ENCODE measurements around the gene NME7. TPM values are rescaled to one million over a fixed set of nuclear protein-coding genes. Genes with fewer than 3 reads are reported as not detected.

NME7 gene
- total RNA-seq, 4 donors from 2014 or later: 3.7 to 8.4 (median 5.5) TPM

DNA sequence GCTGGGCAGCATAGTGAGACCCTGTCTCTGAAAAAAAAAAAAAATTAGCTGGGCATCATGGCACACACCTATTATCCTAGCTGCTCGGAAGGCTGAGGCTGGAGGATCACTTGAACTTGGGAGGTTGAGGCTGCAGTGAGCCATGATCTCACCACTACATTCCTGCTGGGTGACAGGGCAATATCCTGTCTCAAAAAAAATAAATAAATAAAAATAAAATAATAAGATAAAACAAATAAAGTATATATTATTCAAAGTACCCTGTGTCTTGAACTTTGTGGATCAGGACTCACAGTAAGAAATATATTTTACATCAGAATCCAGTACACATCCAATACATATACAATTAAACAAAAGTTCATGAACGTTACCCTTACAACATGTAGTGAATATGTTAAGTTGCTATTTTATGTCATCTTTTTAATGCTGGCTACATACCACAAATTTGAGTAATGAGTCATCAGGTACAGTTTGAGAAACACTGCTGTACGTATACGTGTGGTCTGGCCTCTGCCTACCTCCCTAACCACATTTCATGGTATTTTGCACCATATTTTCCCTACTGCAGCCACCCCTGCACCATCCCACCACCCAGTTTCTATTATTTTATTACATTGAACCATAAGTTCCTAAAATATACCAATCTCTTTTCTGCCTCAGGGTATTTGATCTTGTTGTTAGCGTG, 4.4 kb downstream of the NME7 start:
- no peak overlapping the region for H3K4me3 ChIP-seq
- H3K27ac ChIP-seq: no peak overlapping the region
- intact Hi-C loops (cut with DNase I; ENCODE audit: low total_unique reads): no loop called here
- H3K36me3 ChIP-seq: no peaks in the 10 kb centered on the region
- H3K4me1 ChIP-seq: peaks cover 5 to 9% of the 10 kb centered on the region in 2 donors
- H3K9me3 ChIP-seq: no peaks in the 10 kb centered on the region
- no peak for TF ChIP-seq POLR2A (IDR thresholded peaks at IDR 0.05)
- TF ChIP-seq, protein P1, sequence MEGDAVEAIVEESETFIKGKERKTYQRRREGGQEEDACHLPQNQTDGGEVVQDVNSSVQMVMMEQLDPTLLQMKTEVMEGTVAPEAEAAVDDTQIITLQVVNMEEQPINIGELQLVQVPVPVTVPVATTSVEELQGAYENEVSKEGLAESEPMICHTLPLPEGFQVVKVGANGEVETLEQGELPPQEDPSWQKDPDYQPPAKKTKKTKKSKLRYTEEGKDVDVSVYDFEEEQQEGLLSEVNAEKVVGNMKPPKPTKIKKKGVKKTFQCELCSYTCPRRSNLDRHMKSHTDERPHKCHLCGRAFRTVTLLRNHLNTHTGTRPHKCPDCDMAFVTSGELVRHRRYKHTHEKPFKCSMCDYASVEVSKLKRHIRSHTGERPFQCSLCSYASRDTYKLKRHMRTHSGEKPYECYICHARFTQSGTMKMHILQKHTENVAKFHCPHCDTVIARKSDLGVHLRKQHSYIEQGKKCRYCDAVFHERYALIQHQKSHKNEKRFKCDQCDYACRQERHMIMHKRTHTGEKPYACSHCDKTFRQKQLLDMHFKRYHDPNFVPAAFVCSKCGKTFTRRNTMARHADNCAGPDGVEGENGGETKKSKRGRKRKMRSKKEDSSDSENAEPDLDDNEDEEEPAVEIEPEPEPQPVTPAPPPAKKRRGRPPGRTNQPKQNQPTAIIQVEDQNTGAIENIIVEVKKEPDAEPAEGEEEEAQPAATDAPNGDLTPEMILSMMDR (IDR thresholded peaks at IDR 0.05 in 4 of 5, conservative IDR thresholded peaks at IDR 0.05 in 1 of 5): no peak
- in situ Hi-C loops (cut with MboI; ENCODE audit: low sequenced_read_pairs in 4 of 4): loop anchor here in 2 of 4 donors (10.0 kb wide), 2 partner anchors 122 to 182 kb away; partner anchors contain the start of gene SLC19A2 (in 1 of the 2)
- ATAC-seq (no peak), DNase-seq (no peak)
- no peaks in the 10 kb centered on the region for H3K27me3 ChIP-seq

DNA sequence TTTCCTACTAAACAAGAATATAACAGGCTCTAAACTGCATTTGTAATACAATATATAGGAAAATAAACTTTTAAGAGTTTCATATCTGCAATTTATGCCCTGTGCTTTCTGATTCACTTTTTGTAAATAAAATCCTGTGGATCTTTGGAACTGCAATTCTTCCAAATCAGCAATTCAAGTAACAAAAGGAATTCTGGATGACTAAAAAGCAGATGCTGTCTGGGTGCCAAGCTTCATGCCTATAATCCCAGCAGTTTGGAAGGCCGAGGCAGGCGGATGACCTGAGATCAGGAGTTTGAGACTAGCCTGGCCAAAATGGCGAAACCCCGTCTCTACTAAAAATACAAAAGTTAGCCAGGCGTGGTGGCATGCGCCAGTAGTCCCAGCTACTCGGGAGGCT, 6.3 kb downstream of the NME7 start:
- no peak for TF ChIP-seq POLR2A (IDR thresholded peaks at IDR 0.05)
- TF ChIP-seq, protein P1 (IDR thresholded peaks at IDR 0.05 in 4 of 5, conservative IDR thresholded peaks at IDR 0.05 in 1 of 5): no peak
- no peaks in the 10 kb centered on the region for H3K4me1 ChIP-seq
- in situ Hi-C loops (cut with MboI; ENCODE audit: low sequenced_read_pairs in 4 of 4): loop anchor here in 2 of 4 donors (10.0 kb wide), 2 partner anchors 124 to 184 kb away; partner anchors contain the start of gene SLC19A2 (in 1 of the 2)
- H3K27ac ChIP-seq: no peak overlapping the region
- intact Hi-C loops (cut with DNase I; ENCODE audit: low total_unique reads): no loop called here
- ATAC-seq (no peak), DNase-seq (no peak)
- no peaks in the 10 kb centered on the region for H3K36me3 ChIP-seq
- H3K4me3 ChIP-seq: no peak overlapping the region
- no peaks in the 10 kb centered on the region for H3K27me3 ChIP-seq
- H3K9me3 ChIP-seq: no peaks in the 10 kb centered on the region

DNA sequence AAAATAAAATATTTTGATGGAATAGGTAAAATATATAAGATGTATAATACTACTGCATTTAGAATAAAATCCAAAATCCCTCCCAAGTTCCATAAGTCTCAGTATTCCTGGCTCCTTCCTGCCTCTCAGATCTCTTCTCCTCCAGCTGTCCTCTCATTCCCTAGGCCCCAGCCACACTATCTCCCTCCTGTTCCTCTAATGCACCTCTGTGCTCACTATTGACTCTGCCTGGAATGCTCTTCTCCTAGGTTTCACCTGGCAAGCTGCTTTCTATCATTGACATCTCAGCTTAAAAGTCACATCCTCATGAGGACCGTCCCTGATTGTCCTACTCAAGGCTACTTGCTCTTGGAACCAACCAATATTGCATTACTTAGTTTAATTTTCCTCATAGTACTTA, 7.2 kb downstream of the NME7 start:
- no peak for ATAC-seq
- intact Hi-C loops (cut with DNase I; ENCODE audit: low total_unique reads): no loop called here
- Histone ChIP-seq H3K9me3 (no peaks in the 10 kb centered on the region), H3K27ac (no peak overlapping the region), H3K36me3 (no peaks in the 10 kb centered on the region), H3K4me1 (no peaks in the 10 kb centered on the region), H3K27me3 (no peaks in the 10 kb centered on the region), H3K4me3 (no peak overlapping the region)
- no peak for DNase-seq
- TF ChIP-seq, protein P1 (IDR thresholded peaks at IDR 0.05 in 4 of 5, conservative IDR thresholded peaks at IDR 0.05 in 1 of 5): no peak
- no peak for TF ChIP-seq POLR2A (IDR thresholded peaks at IDR 0.05)
- in situ Hi-C loops (cut with MboI; ENCODE audit: low sequenced_read_pairs in 4 of 4): loop anchor here in 2 of 4 donors (10.0 kb wide), 2 partner anchors 124 to 184 kb away; partner anchors contain the start of gene SLC19A2 (in 1 of the 2)

DNA sequence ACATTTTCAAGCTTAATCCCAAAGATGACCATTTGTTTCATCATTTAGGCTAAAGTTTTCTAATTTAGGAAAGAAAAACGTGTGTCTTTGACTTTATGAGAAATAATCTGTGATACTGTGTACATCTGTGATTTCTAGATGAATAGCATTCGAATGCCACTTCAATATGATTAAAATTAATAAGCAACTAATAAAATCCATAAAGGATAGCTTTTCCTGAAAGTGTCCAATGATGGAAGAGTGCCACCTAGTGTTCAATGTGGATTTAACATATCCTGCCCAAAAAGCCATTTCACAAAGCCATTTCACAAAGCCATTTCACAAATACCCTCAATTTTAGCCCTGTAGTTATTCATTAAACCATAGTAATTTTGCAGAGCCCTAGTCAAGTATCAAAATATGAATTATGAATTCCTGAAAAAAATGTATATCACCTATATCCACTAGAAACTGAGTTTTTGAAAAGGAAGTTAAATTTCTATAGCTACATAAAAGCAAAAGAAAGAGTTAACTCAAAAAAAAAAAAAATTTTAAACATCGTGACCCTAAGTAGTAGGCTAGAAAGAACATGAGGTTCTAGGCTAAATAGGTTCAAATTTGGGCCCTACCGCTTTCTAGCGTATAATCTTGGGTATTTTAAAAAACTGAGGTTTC, 19.1 kb downstream of the NME7 start:
- in situ Hi-C loops (cut with MboI; ENCODE audit: low sequenced_read_pairs in 4 of 4) (loop anchor here in 3 of 4 donors (10.0 to 25.0 kb wide), 5 partner anchors 744 to 1014 kb away; no protein-coding TSS in a partner anchor), intact Hi-C loops (cut with DNase I; ENCODE audit: low total_unique reads) (loop anchor here (1.0 to 2.0 kb wide), 2 partner anchors 745 to 1006 kb away; no protein-coding TSS in a partner anchor)
- no peaks in the 10 kb centered on the region for H3K4me1 ChIP-seq
- H3K36me3 ChIP-seq: no peaks in the 10 kb centered on the region
- H3K27ac ChIP-seq: no peak overlapping the region
- H3K9me3 ChIP-seq: no peaks in the 10 kb centered on the region
- no peak for TF ChIP-seq POLR2A (IDR thresholded peaks at IDR 0.05)
- TF ChIP-seq, protein P1 (IDR thresholded peaks at IDR 0.05 in 4 of 5, conservative IDR thresholded peaks at IDR 0.05 in 1 of 5): peak; percentile 65 to 85 (median 82)
- DNase-seq (no peak), ATAC-seq (peak in 1 of 2 donors; percentile 54)
- H3K4me3 ChIP-seq: no peak overlapping the region
- H3K27me3 ChIP-seq: no peaks in the 10 kb centered on the region

All from gastrocnemius medialis (tissue), 4 donors.